ENCODE measurements around the gene ZSCAN25. TPM values are rescaled to one million over a fixed set of nuclear protein-coding genes. Genes with fewer than 3 reads are reported as not detected.
A peak's percentile ranks its signal among the peaks of the same experiment; 100 is the strongest.

Gene ZSCAN25
- total and polyA plus RNA-seq, 2 of the 13 experiments (the other 11 are each of a cell fraction or from before 2014, with no cell fraction given), result 12.1 to 16.8 TPM

- peak; percentile 74; the same call in 1 of the 2 replicates for TF ChIP-seq GTF3A (CRISPR knock-in tag; conservative IDR thresholded peaks at IDR 0.05)
- TF ChIP-seq XRCC5 (optimal IDR thresholded peaks at IDR 0.05; ENCODE audit: low read length), result peak; percentile 88
- TF ChIP-seq ZNF550 (CRISPR knock-in tag; IDR thresholded peaks at IDR 0.05; ENCODE audit: borderline replicate concordance), result no peak
- TF ChIP-seq, protein P1, sequence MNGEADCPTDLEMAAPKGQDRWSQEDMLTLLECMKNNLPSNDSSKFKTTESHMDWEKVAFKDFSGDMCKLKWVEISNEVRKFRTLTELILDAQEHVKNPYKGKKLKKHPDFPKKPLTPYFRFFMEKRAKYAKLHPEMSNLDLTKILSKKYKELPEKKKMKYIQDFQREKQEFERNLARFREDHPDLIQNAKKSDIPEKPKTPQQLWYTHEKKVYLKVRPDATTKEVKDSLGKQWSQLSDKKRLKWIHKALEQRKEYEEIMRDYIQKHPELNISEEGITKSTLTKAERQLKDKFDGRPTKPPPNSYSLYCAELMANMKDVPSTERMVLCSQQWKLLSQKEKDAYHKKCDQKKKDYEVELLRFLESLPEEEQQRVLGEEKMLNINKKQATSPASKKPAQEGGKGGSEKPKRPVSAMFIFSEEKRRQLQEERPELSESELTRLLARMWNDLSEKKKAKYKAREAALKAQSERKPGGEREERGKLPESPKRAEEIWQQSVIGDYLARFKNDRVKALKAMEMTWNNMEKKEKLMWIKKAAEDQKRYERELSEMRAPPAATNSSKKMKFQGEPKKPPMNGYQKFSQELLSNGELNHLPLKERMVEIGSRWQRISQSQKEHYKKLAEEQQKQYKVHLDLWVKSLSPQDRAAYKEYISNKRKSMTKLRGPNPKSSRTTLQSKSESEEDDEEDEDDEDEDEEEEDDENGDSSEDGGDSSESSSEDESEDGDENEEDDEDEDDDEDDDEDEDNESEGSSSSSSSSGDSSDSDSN (CRISPR knock-in tag; IDR thresholded peaks at IDR 0.05), result peak; percentile 95
- TF ChIP-seq, protein P2, sequence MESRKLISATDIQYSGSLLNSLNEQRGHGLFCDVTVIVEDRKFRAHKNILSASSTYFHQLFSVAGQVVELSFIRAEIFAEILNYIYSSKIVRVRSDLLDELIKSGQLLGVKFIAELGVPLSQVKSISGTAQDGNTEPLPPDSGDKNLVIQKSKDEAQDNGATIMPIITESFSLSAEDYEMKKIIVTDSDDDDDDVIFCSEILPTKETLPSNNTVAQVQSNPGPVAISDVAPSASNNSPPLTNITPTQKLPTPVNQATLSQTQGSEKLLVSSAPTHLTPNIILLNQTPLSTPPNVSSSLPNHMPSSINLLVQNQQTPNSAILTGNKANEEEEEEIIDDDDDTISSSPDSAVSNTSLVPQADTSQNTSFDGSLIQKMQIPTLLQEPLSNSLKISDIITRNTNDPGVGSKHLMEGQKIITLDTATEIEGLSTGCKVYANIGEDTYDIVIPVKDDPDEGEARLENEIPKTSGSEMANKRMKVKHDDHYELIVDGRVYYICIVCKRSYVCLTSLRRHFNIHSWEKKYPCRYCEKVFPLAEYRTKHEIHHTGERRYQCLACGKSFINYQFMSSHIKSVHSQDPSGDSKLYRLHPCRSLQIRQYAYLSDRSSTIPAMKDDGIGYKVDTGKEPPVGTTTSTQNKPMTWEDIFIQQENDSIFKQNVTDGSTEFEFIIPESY (CRISPR knock-in tag; IDR thresholded peaks at IDR 0.05), result 0 out of 2 replicates have a peak, but pooled peaks have one; percentile 10
- peak; percentile 85; the same call in 1 of the 2 replicates for TF ChIP-seq KDM4B (CRISPR knock-in tag; IDR thresholded peaks at IDR 0.05)
- TF ChIP-seq CSRNP2 (CRISPR knock-in tag; conservative IDR thresholded peaks at IDR 0.05; ENCODE audit: low read depth), result no peak
- peak; percentile 98 for TF ChIP-seq TAF1 (CRISPR knock-in tag; IDR thresholded peaks at IDR 0.05)
- TF ChIP-seq ZNF572 (CRISPR knock-in tag; IDR thresholded peaks at IDR 0.05), result no peak
- peak; percentile 81; the same call in 1 of the 2 replicates for TF ChIP-seq ZBTB3 (CRISPR knock-in tag; IDR thresholded peaks at IDR 0.05; ENCODE audit: borderline replicate concordance, low read depth)
- TF ChIP-seq, protein P3, sequence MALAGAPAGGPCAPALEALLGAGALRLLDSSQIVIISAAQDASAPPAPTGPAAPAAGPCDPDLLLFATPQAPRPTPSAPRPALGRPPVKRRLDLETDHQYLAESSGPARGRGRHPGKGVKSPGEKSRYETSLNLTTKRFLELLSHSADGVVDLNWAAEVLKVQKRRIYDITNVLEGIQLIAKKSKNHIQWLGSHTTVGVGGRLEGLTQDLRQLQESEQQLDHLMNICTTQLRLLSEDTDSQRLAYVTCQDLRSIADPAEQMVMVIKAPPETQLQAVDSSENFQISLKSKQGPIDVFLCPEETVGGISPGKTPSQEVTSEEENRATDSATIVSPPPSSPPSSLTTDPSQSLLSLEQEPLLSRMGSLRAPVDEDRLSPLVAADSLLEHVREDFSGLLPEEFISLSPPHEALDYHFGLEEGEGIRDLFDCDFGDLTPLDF (CRISPR knock-in tag; IDR thresholded peaks at IDR 0.05), result peak; percentile 72; the same call in 1 of the 2 replicates
- TF ChIP-seq HOXA9 (CRISPR knock-in tag; IDR thresholded peaks at IDR 0.05; ENCODE audit: borderline replicate concordance), result peak; percentile 68; the same call in 1 of the 2 replicates
- no peak; the same call in 1 of the 2 replicates for TF ChIP-seq ZNF124 (CRISPR knock-in tag; IDR thresholded peaks at IDR 0.05)
- TF ChIP-seq ZNF724P (CRISPR knock-in tag; IDR thresholded peaks at IDR 0.05; ENCODE audit: borderline replicate concordance), result peak; percentile 68; the same call in 1 of the 2 replicates
- no peak for TF ChIP-seq ZNF382 (CRISPR knock-in tag; IDR thresholded peaks at IDR 0.05; ENCODE audit: borderline replicate concordance)
- no peak for TF ChIP-seq ZNF644 (CRISPR knock-in tag; IDR thresholded peaks at IDR 0.05; ENCODE audit: low read depth)
- no peak for TF ChIP-seq NR2F6 (IDR thresholded peaks at IDR 0.05)
- TF ChIP-seq NR2F6 (CRISPR knock-in tag; IDR thresholded peaks at IDR 0.05), result peak; percentile 47
- peak; percentile 62 for TF ChIP-seq FOXO1 (CRISPR knock-in tag; IDR thresholded peaks at IDR 0.05)
- 0 out of 2 replicates have a peak, but pooled peaks have one; percentile 80 for TF ChIP-seq SMYD3 (CRISPR knock-in tag; IDR thresholded peaks at IDR 0.05)
These were observed at the start of gene ZSCAN25 (continued) for GRCh38 chr7:99616359-99617191.

Measured in HepG2 (cell line).